Prostate gland (tissue), 2 donors: ENCODE results near the gene CD177. TPM values are rescaled to one million over a fixed set of nuclear protein-coding genes. Genes with fewer than 3 reads are reported as not detected.
"Not testable (repeated sequence)": the region's sequence is repeated elsewhere in the genome, so short reads cannot be mapped to it uniquely, and the experiment has no call there.

Experiments
- DNase-seq: peaks from one replicate; pipeline ENCODE4 v3.0.0-alpha.2; 2019; ENCODE audit warnings: low spot score
- H3K27ac ChIP-seq, 2 donors: fragments of 200-600 bp; sonication (generic); 2 replicates each; pipeline ENCODE4 v1.5.1; 2017 to 2019
- H3K27me3 ChIP-seq: fragments of 200-600 bp; sonication (generic); replicated peaks from 2 replicates; pipeline ENCODE4 v1.5.1; 2019; ENCODE audit not compliant: insufficient read depth
- H3K36me3 ChIP-seq, 2 donors: fragments of 200-600 bp; sonication (generic); 1 replicate in 1 of 2; 2 replicates in 1 of 2; pipeline versions ENCODE4 v1.5.1 to v1.8.1; 2017 to 2019
- H3K4me1 ChIP-seq: fragments of 200-600 bp; sonication (generic); replicated peaks from 2 replicates; pipeline ENCODE4 v1.5.1; 2019
- H3K4me3 ChIP-seq, 2 donors: fragments of 200-600 bp; sonication (generic); 2 replicates each; pipeline ENCODE4 v1.5.1; 2017 to 2019
- H3K9me3 ChIP-seq: fragments of 200-600 bp; sonication (generic); 2 replicates; pipeline ENCODE4 v1.5.1; 2017
- CTCF ChIP-seq, 4 experiments: fragments of 200-600 bp in 2 of 4; fragments of 450-650 bp in 2 of 4; sonication (generic) in 2 of 4; IDR thresholded peaks; 1 replicate in 3 of 4; 2 replicates in 1 of 4; pipeline ENCODE4 v1.5.1; 2016 to 2019; ENCODE audit warnings: antibody characterized with exemption in 4 of 4, mild to moderate bottlenecking in 2 of 4, moderate library complexity in 2 of 4
- POLR2A ChIP-seq: fragments of 450-650 bp; IDR thresholded peaks from one replicate; pipeline ENCODE4 v1.6.1; 2016; ENCODE audit warnings: antibody characterized with exemption, mild to moderate bottlenecking
- POLR2AphosphoS5 ChIP-seq: sonication (generic); formaldehyde crosslinking; IDR thresholded peaks from one replicate; pipeline ENCODE4 v1.6.1; 2017; ENCODE audit warnings: antibody characterized with exemption
- WGBS: methylation state at CpG from one replicate; pipeline ENCODE4 v1.1.5; 2018; 5-methylcytosine and 5-hydroxymethylcytosine counted together
- intact Hi-C: fragments of 100-400 bp; cut with DNase I; formaldehyde crosslinking; loops from one replicate; pipeline ENCODE4 v1.14.2; 2022
- total RNA-seq, 2 donors: library from RNA; depleted of rRNA; stranded (reverse); fragments of >200 nt; gene quantifications; one replicate each; pipeline ENCODE4 v1.1.0, GENCODE V29; 2016

The CD177 gene
- total RNA-seq, 2 donors from 2014 or later: 77.6 to 248 TPM

DNA sequence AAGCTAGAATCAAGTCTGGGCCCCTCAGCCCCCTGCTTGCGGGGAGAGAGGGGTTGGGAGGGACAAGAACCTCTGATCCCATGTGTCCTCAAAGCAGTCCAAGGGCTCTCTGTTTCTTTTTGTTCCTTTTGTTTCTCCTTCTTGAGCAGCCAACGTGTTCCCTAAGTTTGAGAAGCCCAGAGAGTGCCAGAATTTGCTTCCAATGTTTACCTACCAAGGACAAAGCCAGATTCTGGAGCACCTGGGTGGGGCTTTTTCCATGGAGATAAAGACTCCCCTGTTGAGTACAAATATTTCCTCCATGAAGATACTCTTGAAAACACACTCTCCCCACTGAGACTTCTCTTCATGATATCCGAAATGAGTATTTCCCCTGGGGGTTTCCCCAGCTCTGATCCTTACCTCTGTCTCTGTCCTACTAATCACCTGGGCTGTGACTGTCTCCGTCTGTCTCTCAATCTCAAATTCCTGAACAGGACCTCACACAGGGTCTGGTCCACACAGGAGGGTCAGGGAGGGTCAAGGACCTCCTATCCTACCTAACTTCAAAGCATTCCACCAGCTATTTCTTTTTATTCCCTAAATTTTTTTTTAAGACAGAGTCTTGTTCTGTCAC, 27.4 kb downstream of the CD177 start:
- peak; percentile 40 for DNase-seq
- H3K4me1 ChIP-seq: no peaks in the 10 kb centered on the region
- no peaks in the 10 kb centered on the region for H3K27me3 ChIP-seq
- no peaks in the 10 kb centered on the region for H3K36me3 ChIP-seq
- intact Hi-C loops: no loop called here
- 49% methylated on average over 4 of the region's 4 CpGs for WGBS
- TF ChIP-seq CTCF (IDR thresholded peaks at IDR 0.05): no peak
- TF ChIP-seq POLR2A: no peak
- TF ChIP-seq POLR2AphosphoS5: peak; percentile 70
- H3K4me3 ChIP-seq: peak overlapping the region in 1 of 2 donors; percentile 32
- H3K9me3 ChIP-seq: no peaks in the 10 kb centered on the region
- peak overlapping the region in 1 of 2 donors; percentile 64 for H3K27ac ChIP-seq

DNA sequence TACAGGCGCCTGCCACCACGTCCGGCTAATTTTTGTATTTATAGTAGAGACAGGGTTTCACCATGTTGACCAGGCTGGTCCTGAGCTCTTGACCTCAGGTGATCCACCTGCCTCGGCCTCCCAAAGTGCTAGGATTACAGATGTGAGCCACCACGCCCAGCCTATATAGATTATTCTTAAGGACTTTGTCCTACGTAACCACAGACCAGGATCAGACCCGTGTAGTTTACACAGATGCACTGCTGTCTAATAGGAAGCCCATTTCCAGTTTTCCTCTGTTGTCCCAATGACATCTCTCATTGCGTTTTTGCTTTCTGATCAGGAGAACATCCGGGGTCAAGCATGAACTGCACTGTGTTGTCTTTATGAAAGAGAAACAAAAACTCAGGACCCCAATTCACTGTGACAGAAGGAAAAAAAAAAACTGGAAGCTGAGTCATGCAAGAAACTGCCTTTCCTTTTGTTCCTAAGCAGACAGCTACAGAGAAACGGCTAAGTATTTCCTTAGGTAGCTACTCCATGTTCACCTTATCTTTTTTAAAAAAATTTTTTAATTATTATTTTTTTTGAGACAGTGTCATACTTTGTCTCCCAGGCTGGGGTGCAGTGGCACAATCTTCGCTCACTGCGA, 29.2 kb downstream of the CD177 start:
- H3K27me3 ChIP-seq, H3K9me3 ChIP-seq, H3K4me3 ChIP-seq, H3K4me1 ChIP-seq, intact Hi-C loops, H3K36me3 ChIP-seq, H3K27ac ChIP-seq, DNase-seq: not testable (repeated sequence)
- 80% methylated on average over 12 of the region's 12 CpGs for WGBS

- H3K9me3 ChIP-seq, H3K36me3 ChIP-seq, H3K27me3 ChIP-seq, DNase-seq, H3K4me1 ChIP-seq, intact Hi-C loops, H3K27ac ChIP-seq, H3K4me3 ChIP-seq: not testable (repeated sequence)
- 88% methylated on average over 7 of the region's 7 CpGs for WGBS
Observed at GRCh38 chr19:43383254-43383653, 29.8 kb downstream of the CD177 start.

DNA sequence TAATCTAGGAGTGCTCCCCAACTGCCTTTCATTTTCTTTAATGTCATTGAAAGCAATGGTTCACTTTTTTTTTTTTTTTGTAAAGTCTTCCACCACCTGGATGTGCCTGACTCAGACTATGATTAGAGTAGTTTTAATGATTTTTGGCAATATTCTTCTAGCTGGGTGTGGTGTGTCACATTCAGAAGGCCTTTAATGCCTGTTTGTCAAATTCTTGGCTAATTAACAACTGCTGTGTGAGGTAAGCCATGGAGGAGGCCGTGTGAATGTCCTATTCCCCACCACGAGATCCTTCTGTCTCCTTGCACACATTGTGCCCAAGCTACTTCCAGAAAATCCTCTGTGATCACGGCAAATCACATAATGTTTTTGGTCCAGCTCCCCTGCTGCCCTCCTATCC, 30.3 kb downstream of the CD177 start:
- DNase-seq, H3K36me3 ChIP-seq, H3K4me3 ChIP-seq, H3K27ac ChIP-seq, H3K9me3 ChIP-seq, H3K27me3 ChIP-seq, H3K4me1 ChIP-seq, intact Hi-C loops: not testable (repeated sequence)
- 66% methylated on average over 3 of the region's 3 CpGs for WGBS

- H3K4me3 ChIP-seq, intact Hi-C loops, H3K36me3 ChIP-seq, H3K9me3 ChIP-seq, H3K27ac ChIP-seq, DNase-seq, H3K4me1 ChIP-seq, H3K27me3 ChIP-seq: not testable (repeated sequence)
- whole genome bisulfite sequencing: 65% methylated on average over 11 of the region's 11 CpGs
Observed at GRCh38 chr19:43390903-43391551, 37.5 kb downstream of the CD177 start.

- DNase-seq, H3K4me1 ChIP-seq, H3K27ac ChIP-seq, H3K27me3 ChIP-seq, H3K9me3 ChIP-seq, H3K36me3 ChIP-seq, intact Hi-C loops, H3K4me3 ChIP-seq: not testable (repeated sequence)
- WGBS: 55% methylated on average over 6 of the region's 6 CpGs
Observed at GRCh38 chr19:43391552-43391935, 38.1 kb downstream of the CD177 start.

DNA sequence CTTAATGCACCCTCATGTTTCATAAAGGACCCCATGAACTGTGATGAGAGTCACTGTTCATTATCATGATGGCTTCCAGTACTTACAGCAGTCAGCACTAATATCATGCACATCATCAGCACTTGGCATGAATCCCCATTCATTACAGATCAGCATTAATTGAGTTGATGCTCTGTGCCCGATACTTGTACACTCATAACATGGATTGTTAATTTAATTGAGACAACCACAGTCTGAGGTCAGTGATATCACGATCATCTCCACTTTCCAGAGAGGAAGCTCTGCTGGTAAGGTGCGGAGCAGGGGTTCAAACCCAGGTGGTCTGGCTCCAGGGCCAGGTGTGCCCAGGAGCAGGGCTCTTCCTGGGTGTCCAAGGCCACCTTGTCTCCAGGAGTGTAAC, 40.0 kb downstream of the CD177 start:
- H3K4me3 ChIP-seq, H3K27me3 ChIP-seq, H3K27ac ChIP-seq, H3K36me3 ChIP-seq, H3K4me1 ChIP-seq, H3K9me3 ChIP-seq, DNase-seq, intact Hi-C loops: not testable (repeated sequence)
- WGBS: 33% methylated on average over 1 of the region's 3 CpGs

DNA sequence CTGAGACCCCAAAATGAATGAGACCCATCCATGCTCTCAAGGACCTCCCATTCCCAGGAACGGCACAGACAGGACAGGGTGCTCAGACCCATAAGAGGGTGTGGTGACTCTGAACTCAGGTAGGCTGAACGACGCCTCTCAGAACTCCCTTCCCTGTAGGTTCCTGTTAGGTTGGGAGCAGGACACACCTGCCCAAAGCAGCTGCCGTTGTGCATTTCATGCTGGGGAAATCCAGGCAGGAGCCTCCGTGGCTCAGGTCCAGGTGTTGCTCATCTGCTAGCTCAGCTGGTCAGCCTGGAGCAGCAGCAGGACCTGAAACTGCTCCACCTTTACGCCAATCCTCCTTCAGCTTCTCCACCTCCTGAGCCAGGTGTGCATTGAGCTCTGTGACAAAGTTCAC, 42.1 kb downstream of the CD177 start:
- intact Hi-C loops: no loop called here
- WGBS: 74% methylated on average over 6 of the region's 6 CpGs
- Histone ChIP-seq H3K36me3 (no peaks in the 10 kb centered on the region), H3K4me3 (no peak overlapping the region), H3K27me3 (no peaks in the 10 kb centered on the region), H3K9me3 (no peaks in the 10 kb centered on the region), H3K4me1 (no peaks in the 10 kb centered on the region), H3K27ac (no peak overlapping the region)
- TF ChIP-seq POLR2AphosphoS5: no peak
- TF ChIP-seq CTCF (IDR thresholded peaks at IDR 0.05): no peak
- no peak for TF ChIP-seq POLR2A
- DNase-seq: no peak
